B cell (primary cell): Measurements from ENCODE around the gene OR51B2. TPM values are rescaled to one million over a fixed set of nuclear protein-coding genes. Genes with fewer than 3 reads are reported as not detected.

ENCODE experiments used
- ATAC-seq: fragments of 200-7000 bp; cut with Tn5 transposase; one replicate; pipeline ENCODE4 v1.10.0; 2021; ENCODE audit warnings: low read depth, mild to moderate bottlenecking, moderate number of reproducible peaks, moderate library complexity
- CTCF ChIA-PET: fragments of 350-600 bp; sonication (Branson Sonifier 250); formaldehyde crosslinking; loops from one replicate; lab custom pipeline; 2021; ENCODE audit warnings: antibody characterized with exemption, inconsistent platforms; lab: Charles Lee
- POLR2A ChIA-PET: fragments of 350-600 bp; sonication (Branson Sonifier 250); formaldehyde crosslinking; loops from one replicate; lab custom pipeline; 2021; ENCODE audit warnings: antibody characterized with exemption; lab: Charles Lee
- DNase-seq: peaks from one replicate; pipeline ENCODE4 v3.0.0; 2013
- H2AFZ ChIP-seq: 2 replicates; pipeline ENCODE4 v1.6.1; 2012; ENCODE audit warnings: mild to moderate bottlenecking, low read depth, low read length; ENCODE audit not compliant: insufficient read depth, poor library complexity, severe bottlenecking
- H3K27ac ChIP-seq, 2 donors: 1 replicate in 1 of 2; 2 replicates in 1 of 2; pipeline ENCODE4 v1.5.1; 2012 to 2013; ENCODE audit warnings: low read length in 2 of 2, mild to moderate bottlenecking in 2 of 2, moderate library complexity in 1 of 2
- H3K27me3 ChIP-seq, 4 experiments: fragments of 200-600 bp in 1 of 4; sonication (generic) in 1 of 4; replicated peaks in 1 of 4; 1 replicate in 2 of 4; 2 replicates in 2 of 4; pipeline versions ENCODE4 v1.6.1 to v1.7.0; 2013 to 2016; ENCODE audit warnings: low read length in 3 of 4, mild to moderate bottlenecking in 2 of 4, mixed read lengths in 1 of 4, moderate library complexity in 1 of 4; ENCODE audit not compliant: insufficient read depth in 4 of 4, control insufficient read depth in 3 of 4; ENCODE audit errors: control extremely low read depth in 1 of 4
- H3K36me3 ChIP-seq, 2 experiments: replicated peaks in 1 of 2; 1 replicate in 1 of 2; 2 replicates in 1 of 2; pipeline versions ENCODE4 v1.6.1 to v1.7.1; 2013; ENCODE audit warnings: low read length in 1 of 2; ENCODE audit not compliant: insufficient read depth in 2 of 2, control insufficient read depth in 1 of 2; ENCODE audit errors: control extremely low read depth in 1 of 2, extremely low read depth in 1 of 2
- H3K4me1 ChIP-seq, 2 donors: fragments of 200-600 bp in 1 of 2; sonication (generic) in 1 of 2; 1 replicate in 1 of 2; 2 replicates in 1 of 2; pipeline versions ENCODE4 v1.5.1 to v1.6.1; 2013 to 2017; ENCODE audit warnings: low read length in 2 of 2; ENCODE audit not compliant: control insufficient read depth in 2 of 2, insufficient read depth in 2 of 2
- H3K4me2 ChIP-seq: replicated peaks from 2 replicates; pipeline ENCODE3; 2012; ENCODE audit warnings: mild to moderate bottlenecking, low read depth, low read length; ENCODE audit not compliant: poor library complexity, severe bottlenecking
- H3K4me3 ChIP-seq, 5 experiments: fragments of 200-600 bp in 1 of 5; sonication (generic) in 1 of 5; 1 replicate in 3 of 5; 2 replicates in 2 of 5; pipeline versions ENCODE4 v1.5.1 to v1.7.0; 2011 to 2016; ENCODE audit warnings: low read length in 4 of 5, mild to moderate bottlenecking in 4 of 5, low read depth in 2 of 5, control low read depth in 1 of 5, moderate library complexity in 1 of 5; ENCODE audit not compliant: insufficient read depth in 1 of 5; ENCODE audit errors: control extremely low read depth in 1 of 5, extremely low read depth in 1 of 5
- H3K79me2 ChIP-seq: fragments of 200-600 bp; sonication (generic); one replicate; pipeline ENCODE4 v1.6.0; 2016; ENCODE audit warnings: low read length; ENCODE audit not compliant: control insufficient read depth, insufficient read depth
- H3K9ac ChIP-seq: fragments of 200-600 bp; sonication (generic); 2 replicates; pipeline ENCODE4 v1.6.1; 2017; ENCODE audit warnings: mild to moderate bottlenecking, low read length, moderate library complexity
- H3K9me3 ChIP-seq, 3 donors: one replicate each; pipeline versions ENCODE4 v1.6.1 to v1.7.1; 2013; ENCODE audit warnings: low read length in 2 of 3; ENCODE audit not compliant: control insufficient read depth in 2 of 3, insufficient read depth in 1 of 3; ENCODE audit errors: control extremely low read depth in 1 of 3
- H4K20me1 ChIP-seq: 2 replicates; pipeline ENCODE4 v1.6.0; 2012; ENCODE audit warnings: mild to moderate bottlenecking, low read length; ENCODE audit not compliant: insufficient read depth, control insufficient read depth, poor library complexity, severe bottlenecking
- H3K27ac Mint-ChIP-seq: one replicate; pipeline ENCODE4 v1.8.0; 2021; ENCODE audit warnings: mixed read lengths
- H3K27me3 Mint-ChIP-seq: one replicate; pipeline ENCODE4 v1.8.0; 2021; ENCODE audit warnings: mixed read lengths
- H3K4me1 Mint-ChIP-seq: one replicate; pipeline ENCODE4 v1.8.0; 2021; ENCODE audit warnings: mixed read lengths
- H3K4me3 Mint-ChIP-seq: one replicate; pipeline ENCODE4 v1.8.0; 2021; ENCODE audit warnings: mixed read lengths
- H3K9me3 Mint-ChIP-seq: one replicate; pipeline ENCODE4 v1.8.0; 2022; ENCODE audit warnings: mixed read lengths; ENCODE audit not compliant: insufficient read depth
- CTCF ChIP-seq: fragments of 200-600 bp; IDR thresholded peaks from one replicate; pipeline ENCODE4 v1.8.0; 2022; ENCODE audit warnings: antibody characterized with exemption, mild to moderate bottlenecking
- EZH2 ChIP-seq: IDR thresholded peaks from 2 replicates; pipeline ENCODE4 v1.6.1; 2012; ENCODE audit warnings: borderline replicate concordance, low read depth, mild to moderate bottlenecking, moderate library complexity, low read length; ENCODE audit not compliant: insufficient read depth, poor library complexity, severe bottlenecking
- WGBS: methylation state at CpG from one replicate; pipeline ENCODE4 v1.1.5; 2013; ENCODE audit warnings: missing lambda C conversion rate; ENCODE audit not compliant: insufficient coverage; 5-methylcytosine and 5-hydroxymethylcytosine counted together
- intact Hi-C: fragments of 100-400 bp; cut with micrococcal nuclease; formaldehyde crosslinking; loops from one replicate; pipeline ENCODE4 v1.10.0; 2022
- polyA plus RNA-seq: library from polyadenylated mRNA; depleted of rRNA; stranded (reverse); fragments of >200 nt; gene quantifications from 2 replicates; pipeline ENCODE4 v1.2.3, GENCODE V29; 2012
- total RNA-seq, 2 donors: library from RNA; stranded (reverse); fragments of 120-200 nt in 1 of 2; gene quantifications; 1 replicate in 1 of 2; 2 replicates in 1 of 2; pipeline versions ENCODE4 v1.2.3 to v1.2.4, GENCODE V29; 2013 to 2022

Gene OR51B2
- total and polyA plus RNA-seq, 2 donors (not counting 1 experiment from before 2014, with no cell fraction given): not detected

- Mint-ChIP-seq H3K4me1 (no peaks in the 10 kb centered on the region), H3K4me3 (no peak overlapping the region), H3K27me3 (no peaks in the 10 kb centered on the region), H3K9me3 (peaks cover 2% of the 10 kb centered on the region), H3K27ac (no peak overlapping the region)
- DNase-seq: no peak
- POLR2A ChIA-PET: no interaction called here
- WGBS: no CpG with 5 or more reads among the region's 1 CpG
- no peak overlapping the region for H3K27ac ChIP-seq
- H3K4me2 ChIP-seq: no peak overlapping the region
- H3K9me3 ChIP-seq: no peaks in the 10 kb centered on the region
- H3K27me3 ChIP-seq: no peaks in the 10 kb centered on the region
- H3K36me3 ChIP-seq: no peaks in the 10 kb centered on the region
- H2AFZ ChIP-seq: no peak overlapping the region
- H4K20me1 ChIP-seq: no peaks in the 10 kb centered on the region
- intact Hi-C loops: no loop called here
- no peak overlapping the region for H3K4me3 ChIP-seq
- no peaks in the 10 kb centered on the region for H3K4me1 ChIP-seq
- H3K9ac ChIP-seq: no peak overlapping the region
- TF ChIP-seq CTCF: no peak
- no peak for TF ChIP-seq EZH2
- H3K79me2 ChIP-seq: no peaks in the 10 kb centered on the region
- CTCF ChIA-PET: no interaction called here
- ATAC-seq: no peak
Observed at GRCh38 chr11:5310423-5310822, 13.7 kb downstream of the OR51B2 start.

- Histone ChIP-seq H3K36me3 (no peaks in the 10 kb centered on the region), H3K27ac (no peak overlapping the region), H3K4me2 (no peak overlapping the region), H3K9me3 (no peaks in the 10 kb centered on the region), H3K9ac (no peak overlapping the region), H4K20me1 (no peaks in the 10 kb centered on the region), H3K4me3 (no peak overlapping the region), H3K27me3 (no peaks in the 10 kb centered on the region), H3K79me2 (no peaks in the 10 kb centered on the region), H2AFZ (no peak overlapping the region), H3K4me1 (no peaks in the 10 kb centered on the region)
- ChIA-PET POLR2A (no interaction called here), CTCF (no interaction called here)
- Mint-ChIP-seq H3K27me3 (no peaks in the 10 kb centered on the region), H3K4me1 (no peaks in the 10 kb centered on the region), H3K4me3 (no peak overlapping the region), H3K27ac (no peak overlapping the region), H3K9me3 (no peaks in the 10 kb centered on the region)
- no CpG with 5 or more reads among the region's 2 CpGs for WGBS
- ATAC-seq (no peak), DNase-seq (no peak)
- TF ChIP-seq CTCF (no peak), EZH2 (no peak)
- intact Hi-C loops: no loop called here
Observed at GRCh38 chr11:5307256-5308019, 16.7 kb downstream of the OR51B2 start.
